ES-I3 (cell line): ENCODE measurements around the gene CHST2.

Experiments
- H3K36me3 ChIP-seq: 2 replicates; pipeline ENCODE4 v1.6.1; 2013; ENCODE audit warnings: mild to moderate bottlenecking, low read length, control low read depth, moderate library complexity; ENCODE audit not compliant: insufficient read depth
- H3K4me1 ChIP-seq: 2 replicates; pipeline ENCODE4 v1.6.1; 2013; ENCODE audit warnings: mild to moderate bottlenecking, control low read depth, low read length; ENCODE audit not compliant: insufficient read depth
- H3K9ac ChIP-seq: 2 replicates; pipeline ENCODE4 v1.6.1; 2013; ENCODE audit warnings: low read depth, mild to moderate bottlenecking, low read length, moderate library complexity
- H3K9me3 ChIP-seq: 2 replicates; pipeline ENCODE4 v1.6.1; 2013; ENCODE audit warnings: mild to moderate bottlenecking, low read length, moderate library complexity; ENCODE audit not compliant: control insufficient read depth, insufficient read depth

The CHST2 gene

DNA sequence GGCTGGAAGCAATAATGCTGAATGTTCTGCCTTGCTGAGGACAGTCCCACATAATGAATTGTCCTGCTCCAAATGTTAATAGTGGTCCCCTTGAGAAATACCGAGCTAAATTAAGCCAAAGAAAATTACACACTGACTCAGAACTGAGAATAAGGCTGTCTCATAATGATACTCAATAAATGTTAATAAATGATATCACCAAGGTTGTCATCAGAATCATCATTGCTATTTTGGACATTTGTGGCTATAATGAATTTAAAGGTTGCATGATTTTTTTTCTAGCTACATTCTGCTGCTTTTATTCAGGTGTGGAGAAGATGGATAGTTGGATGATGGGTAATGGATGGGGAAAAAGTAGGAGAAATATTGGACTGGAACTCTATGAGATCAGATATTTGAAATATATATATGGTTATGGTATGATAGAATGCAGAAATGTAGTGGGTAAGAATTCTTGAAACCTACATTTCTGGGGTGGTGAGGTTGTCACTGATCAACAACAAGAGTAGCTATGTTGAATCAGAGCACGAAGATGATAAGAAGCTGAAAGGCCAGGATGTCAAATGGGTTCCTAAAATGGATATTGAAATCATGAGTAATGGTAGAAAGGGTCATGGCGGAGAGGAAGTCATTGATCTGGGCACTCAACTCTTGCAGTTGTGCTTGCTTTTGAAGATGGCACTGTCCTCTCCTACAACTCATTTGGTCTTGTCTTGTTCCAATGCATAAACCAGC lies 12.8 kb downstream of the CHST2 start:
- Histone ChIP-seq H3K36me3 (no peaks in the 10 kb centered on the region), H3K9me3 (no peaks in the 10 kb centered on the region), H3K4me1 (peaks cover 23% of the 10 kb centered on the region), H3K9ac (no peak overlapping the region)

DNA sequence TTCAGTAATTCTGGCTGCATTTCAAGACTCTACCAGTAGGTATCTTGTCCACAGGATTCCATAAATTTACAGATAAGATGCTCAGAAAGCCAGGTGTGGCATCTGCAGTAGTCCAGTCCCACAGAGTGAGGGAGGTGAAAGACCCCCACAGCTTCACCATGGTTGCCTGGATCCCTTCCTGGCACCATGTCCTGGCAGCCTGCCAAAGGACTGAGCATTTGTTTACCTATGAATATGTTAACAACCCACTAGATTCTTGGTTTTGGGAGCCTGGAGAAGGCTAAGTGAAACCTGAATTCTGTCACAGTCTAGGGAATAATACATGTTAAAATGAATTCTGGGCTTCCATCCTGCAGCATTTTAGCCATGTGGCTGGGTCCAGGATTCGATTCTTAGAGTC lies 14.9 kb downstream of the CHST2 start:
- Histone ChIP-seq H3K9ac (no peak overlapping the region), H3K9me3 (no peaks in the 10 kb centered on the region), H3K36me3 (no peaks in the 10 kb centered on the region), H3K4me1 (peaks cover 29% of the 10 kb centered on the region)

DNA sequence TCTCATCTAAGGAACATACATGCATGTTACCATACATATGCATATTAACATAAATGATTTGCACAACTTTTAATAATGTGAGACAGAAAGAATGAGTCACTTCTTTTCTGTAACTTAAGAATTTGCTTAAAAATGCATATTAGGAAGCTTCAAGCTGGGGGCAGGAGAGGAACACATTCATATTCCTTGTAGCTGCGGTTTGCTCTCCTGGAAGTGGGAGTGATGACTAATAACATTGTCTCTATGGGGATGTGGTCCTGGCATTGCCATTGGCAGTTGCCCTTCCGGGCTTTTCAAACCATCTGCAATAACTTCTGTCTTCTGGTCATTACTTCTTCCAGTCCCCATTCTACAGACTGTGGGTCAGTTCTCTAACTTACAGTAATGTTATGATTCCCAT lies 15.6 kb downstream of the CHST2 start:
- Histone ChIP-seq H3K9ac (no peak overlapping the region), H3K9me3 (no peaks in the 10 kb centered on the region), H3K4me1 (peaks cover 34% of the 10 kb centered on the region), H3K36me3 (no peaks in the 10 kb centered on the region)

DNA sequence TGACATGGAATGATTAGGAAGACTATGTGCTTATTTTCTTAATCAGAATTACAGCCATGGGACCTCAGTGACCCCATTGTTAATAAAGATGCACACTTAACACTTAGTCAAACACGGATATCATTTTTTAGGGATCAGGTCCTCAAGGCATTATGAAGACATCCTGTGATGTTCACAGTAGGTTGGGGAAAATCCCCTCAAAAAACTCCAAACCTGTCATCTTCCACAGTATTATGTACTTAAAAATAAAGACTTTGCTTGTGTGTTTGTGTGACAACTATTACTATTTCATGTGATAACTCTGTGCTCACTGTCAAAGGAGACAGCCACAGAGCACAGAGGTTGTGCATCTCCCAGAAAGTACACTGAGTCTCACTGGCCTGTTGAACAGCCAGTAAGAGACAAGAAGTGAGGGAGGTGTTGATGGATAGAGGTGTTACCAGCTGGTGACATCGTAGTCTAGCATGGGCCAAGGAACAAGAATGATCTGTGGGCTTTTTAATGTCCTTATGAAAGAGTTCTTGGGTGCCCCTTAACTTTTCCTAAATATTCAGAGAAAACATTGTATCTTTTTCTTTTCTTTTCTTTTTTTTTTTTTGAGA lies 18.0 kb downstream of the CHST2 start:
- Histone ChIP-seq H3K4me1 (peaks cover 34% of the 10 kb centered on the region), H3K36me3 (no peaks in the 10 kb centered on the region), H3K9ac (no peak overlapping the region), H3K9me3 (peaks cover 8% of the 10 kb centered on the region; the same call in 1 of the 2 replicates)

DNA sequence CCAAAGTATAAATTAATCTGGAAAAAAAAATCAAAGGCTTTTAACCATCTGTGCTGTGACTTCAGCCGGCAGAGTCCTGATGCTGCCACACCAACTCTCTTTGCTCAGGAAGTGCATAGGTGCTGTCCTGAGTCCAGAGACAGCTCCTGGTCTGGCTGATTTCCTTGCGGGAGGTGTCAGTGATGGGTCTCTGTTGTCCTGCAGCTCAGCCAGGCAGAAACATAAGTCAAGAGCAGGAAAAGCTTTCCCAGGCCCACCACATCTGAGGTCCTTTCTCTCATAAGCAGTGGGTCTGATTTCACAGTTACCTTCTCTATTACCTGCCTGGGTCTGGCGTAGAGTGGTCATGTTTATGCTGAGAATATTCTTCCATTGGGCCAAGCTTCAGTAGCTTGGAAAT lies 19.4 kb downstream of the CHST2 start:
- H3K36me3 ChIP-seq, result no peaks in the 10 kb centered on the region
- peaks cover 32% of the 10 kb centered on the region for H3K4me1 ChIP-seq
- no peak overlapping the region for H3K9ac ChIP-seq
- H3K9me3 ChIP-seq, result peaks cover 8% of the 10 kb centered on the region; the same call in 1 of the 2 replicates

DNA sequence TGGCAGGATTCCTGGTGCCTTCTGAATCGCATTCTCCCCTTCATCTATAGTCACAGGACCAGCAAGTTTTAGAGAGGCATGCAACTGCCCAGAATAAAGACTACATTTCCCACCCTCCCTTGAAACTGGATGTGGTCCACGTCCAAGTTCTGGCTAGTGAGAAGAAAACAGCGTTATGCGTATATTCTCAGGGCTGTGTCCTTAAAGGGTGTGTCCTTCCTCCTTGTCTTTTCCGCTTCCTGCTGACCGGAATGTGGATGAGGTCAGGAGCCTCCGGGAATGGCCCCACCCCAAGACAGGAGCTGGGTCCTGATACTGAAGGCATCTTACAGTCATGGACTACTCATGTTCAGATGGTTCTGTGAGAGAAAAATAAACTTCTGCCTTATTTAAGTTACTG lies 20.2 kb downstream of the CHST2 start:
- Histone ChIP-seq H3K9ac (no peak overlapping the region), H3K9me3 (peaks cover 8% of the 10 kb centered on the region; the same call in 1 of the 2 replicates), H3K36me3 (no peaks in the 10 kb centered on the region), H3K4me1 (peaks cover 27% of the 10 kb centered on the region)

DNA sequence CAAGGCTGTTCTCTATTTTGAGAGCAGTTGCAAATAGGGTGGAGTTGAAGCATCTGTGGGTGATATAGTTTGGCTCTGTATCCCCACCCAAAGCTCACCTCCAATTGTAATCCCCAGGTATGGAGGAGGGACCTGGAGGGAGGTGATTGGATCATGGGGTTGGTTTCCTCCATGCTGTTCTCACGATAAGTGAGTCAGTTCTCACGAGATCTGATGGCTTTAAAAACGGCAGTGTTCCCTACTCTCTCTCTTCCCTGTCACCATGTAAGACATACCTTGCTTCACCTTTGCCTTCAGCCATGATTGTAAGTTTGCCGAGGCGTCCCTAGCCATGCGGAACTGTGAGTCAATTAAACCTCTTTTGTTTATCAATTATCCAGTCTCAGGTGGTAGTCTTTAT lies 21.0 kb downstream of the CHST2 start:
- peaks cover 21% of the 10 kb centered on the region for H3K4me1 ChIP-seq
- H3K9me3 ChIP-seq, result peaks cover 8% of the 10 kb centered on the region; the same call in 1 of the 2 replicates
- H3K9ac ChIP-seq, result no peak overlapping the region
- no peaks in the 10 kb centered on the region for H3K36me3 ChIP-seq

DNA sequence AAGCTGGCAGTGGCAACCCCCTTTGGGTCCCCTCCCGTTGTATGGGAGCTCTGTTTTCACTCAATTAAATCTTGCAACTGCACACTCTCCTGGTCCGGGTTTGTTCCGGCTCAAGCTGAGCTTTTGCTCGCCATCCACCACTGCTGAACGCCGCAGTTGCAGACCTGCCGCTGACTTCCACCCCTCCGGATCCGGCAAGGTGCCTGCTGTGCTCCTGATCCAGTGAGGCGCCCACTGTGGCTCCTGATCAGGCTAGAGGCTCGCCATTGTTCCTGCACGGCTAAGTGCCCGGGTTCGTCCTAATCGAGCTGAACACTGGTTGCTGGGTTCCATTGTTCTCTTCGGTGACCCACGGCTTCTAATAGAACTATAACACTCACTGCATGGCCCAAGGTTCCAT lies 22.8 kb downstream of the CHST2 start:
- H3K4me1 ChIP-seq, result peaks cover 14% of the 10 kb centered on the region

DNA sequence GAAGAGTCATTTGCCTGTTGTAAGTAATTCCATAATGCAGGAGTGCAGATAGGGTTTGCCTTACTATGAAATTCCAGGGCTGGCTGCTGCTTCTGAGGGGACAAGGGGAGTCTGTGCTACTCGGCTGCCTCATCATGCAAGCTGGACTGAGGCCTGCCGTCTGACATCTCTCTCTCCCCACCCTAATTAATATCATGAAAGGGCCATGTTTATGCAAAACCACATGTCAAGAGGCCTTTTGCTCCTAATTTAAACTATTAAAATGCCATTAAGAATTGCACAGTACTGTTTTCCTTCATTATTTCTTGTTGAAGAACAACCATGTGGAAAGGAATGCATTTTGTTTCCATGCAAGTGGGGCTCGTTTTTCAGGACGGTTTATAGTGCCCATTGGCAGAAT lies 26.3 kb downstream of the CHST2 start:
- Histone ChIP-seq H3K9me3 (peaks cover under 1% of the 10 kb centered on the region; the same call in 1 of the 2 replicates), H3K4me1 (peaks cover 3% of the 10 kb centered on the region; the same call in 1 of the 2 replicates), H3K36me3 (no peaks in the 10 kb centered on the region), H3K9ac (no peak overlapping the region)

More for the DNA sequence above, 22.8 kb downstream of the CHST2 start:
- no peak overlapping the region for H3K9ac ChIP-seq
- H3K9me3 ChIP-seq, result peaks cover 8% of the 10 kb centered on the region; the same call in 1 of the 2 replicates
- no peaks in the 10 kb centered on the region for H3K36me3 ChIP-seq

DNA sequence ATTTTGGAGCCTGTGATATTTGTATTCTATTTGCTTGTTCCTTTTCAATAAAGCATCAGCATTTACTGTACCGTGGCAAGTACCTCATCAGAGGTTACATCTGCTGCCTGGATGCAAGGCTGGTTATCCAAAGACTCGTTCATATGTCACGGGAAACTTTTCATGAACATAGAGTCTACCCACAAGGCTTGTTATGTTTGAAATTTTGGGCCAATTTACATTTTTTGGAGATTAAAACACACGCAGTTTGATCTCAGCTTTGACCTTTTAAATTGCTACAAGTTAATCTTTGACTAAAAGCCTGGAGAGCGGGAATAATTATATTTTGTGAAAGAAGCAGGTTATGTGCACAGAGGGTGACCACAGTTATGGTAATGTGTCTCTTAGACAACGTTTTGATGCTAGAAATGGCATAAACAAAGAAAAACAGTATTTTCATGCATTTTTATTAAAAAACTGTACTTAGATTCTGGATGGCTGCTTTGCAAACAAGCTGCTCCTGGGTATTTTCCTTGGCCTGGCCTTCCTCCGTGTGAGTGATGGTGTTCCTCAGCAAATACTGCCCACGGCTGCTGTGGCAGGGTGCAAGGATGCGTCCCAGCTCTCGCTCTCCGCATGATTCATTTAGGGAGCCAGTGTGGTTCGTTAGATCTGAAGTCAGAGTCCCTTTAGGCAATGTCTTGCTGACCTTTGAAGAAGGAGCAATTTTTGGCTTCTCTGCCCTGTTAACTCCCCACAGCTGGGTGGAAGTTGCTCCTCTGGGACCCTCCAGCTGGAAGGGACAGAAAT lies 27.1 kb downstream of the CHST2 start:
- Histone ChIP-seq H3K9me3 (no peaks in the 10 kb centered on the region), H3K36me3 (no peaks in the 10 kb centered on the region), H3K9ac (no peak overlapping the region), H3K4me1 (peaks cover 3% of the 10 kb centered on the region; the same call in 1 of the 2 replicates)

DNA sequence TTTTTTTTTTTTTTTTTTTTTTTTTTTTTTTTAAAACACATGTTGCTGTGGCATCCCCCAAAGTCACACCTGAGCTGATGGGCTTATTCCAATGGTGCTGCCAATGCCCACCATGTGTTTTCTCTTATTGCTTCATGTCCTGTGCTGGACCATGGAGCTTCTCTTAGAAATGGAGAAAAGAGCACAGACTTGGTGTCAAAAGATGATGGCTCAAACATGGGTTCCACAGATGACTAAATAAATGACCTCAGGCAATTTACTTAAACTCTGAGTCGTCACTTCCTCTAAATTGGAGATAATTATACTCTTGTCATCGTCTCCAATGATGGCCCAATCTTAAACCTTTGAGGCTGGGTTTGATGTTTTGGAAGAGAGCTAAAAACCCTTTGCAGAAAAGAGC lies 28.1 kb downstream of the CHST2 start:
- Histone ChIP-seq H3K4me1 (peaks cover 3% of the 10 kb centered on the region; the same call in 1 of the 2 replicates), H3K36me3 (no peaks in the 10 kb centered on the region), H3K9ac (no peak overlapping the region), H3K9me3 (no peaks in the 10 kb centered on the region)

DNA sequence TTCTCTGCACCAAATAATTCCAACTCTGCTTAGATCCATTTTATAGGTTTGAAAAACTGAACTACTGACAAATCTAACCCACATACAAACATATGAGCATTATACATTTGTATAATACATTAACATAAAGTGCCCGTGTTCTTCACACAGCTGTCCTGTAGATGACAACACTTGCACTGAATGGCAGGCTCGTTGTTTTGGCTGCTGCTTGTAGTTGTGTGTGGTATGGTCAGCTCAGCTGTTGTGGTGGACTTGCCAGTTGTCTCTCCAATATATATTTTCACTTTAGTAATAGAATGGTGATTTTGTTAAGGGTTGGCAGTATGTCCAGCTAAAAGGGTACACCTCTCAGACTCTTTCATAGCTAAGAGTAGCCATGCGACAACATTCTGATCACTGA lies 30.5 kb downstream of the CHST2 start:
- H3K4me1 ChIP-seq, result no peaks in the 10 kb centered on the region
- H3K36me3 ChIP-seq, result no peaks in the 10 kb centered on the region
- no peak overlapping the region for H3K9ac ChIP-seq
- H3K9me3 ChIP-seq, result no peaks in the 10 kb centered on the region

DNA sequence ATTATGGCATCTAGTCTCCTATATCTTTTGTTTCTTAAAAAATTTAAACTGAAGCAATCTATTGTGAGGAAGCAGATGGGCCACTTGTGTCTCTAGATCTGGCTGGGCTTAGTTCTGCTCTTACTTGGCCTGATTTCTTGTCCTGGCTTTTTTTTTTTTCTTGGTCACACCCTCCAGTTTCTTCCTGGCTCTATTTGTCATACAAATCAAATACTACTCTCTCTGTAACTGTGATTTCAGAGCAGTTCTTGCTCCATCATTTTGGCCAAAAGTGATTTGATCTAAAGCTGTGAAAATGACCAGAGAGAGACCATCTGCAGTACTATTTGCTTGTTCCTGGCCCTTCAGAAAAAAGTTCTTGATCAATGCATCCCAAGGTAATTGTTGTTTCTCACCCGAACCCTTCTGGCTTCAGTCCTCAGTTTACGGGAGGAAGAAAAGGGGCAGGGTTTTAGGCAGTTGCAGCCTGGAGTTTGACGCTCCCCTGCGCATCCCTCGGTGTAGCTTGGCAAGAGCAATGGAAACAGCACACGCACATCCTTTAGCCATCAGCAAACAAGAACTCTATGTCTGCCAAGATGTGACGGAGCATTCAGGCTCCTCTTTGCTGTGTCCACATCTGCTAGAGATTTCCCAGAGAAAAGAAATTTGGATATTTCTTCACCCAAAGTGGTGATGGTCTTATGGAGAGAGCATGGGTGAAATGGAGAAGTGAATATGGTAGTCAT lies 31.6 kb downstream of the CHST2 start:
- H3K36me3 ChIP-seq, result no peaks in the 10 kb centered on the region
- H3K9me3 ChIP-seq, result no peaks in the 10 kb centered on the region
- no peak overlapping the region for H3K9ac ChIP-seq
- H3K4me1 ChIP-seq, result no peaks in the 10 kb centered on the region

DNA sequence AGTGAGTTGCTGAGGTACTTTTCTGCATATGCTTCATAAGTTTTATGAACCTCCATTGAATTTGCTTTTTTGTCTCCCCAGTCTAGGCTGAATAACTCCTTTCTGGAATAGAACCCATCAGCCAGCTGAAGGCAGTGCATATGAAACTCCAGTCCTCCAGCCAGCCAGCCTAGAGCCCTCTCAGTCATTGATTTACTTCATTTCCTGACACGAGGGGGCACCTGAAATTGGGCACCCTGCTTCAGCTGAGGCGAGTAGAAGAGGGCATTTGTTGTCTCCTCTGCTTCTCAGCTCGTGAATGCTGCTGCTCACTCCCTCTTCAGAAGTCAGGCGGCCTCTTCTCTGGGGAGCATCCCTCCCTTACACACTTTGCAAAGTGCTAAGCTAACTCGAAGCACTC lies 32.5 kb downstream of the CHST2 start:
- Histone ChIP-seq H3K9ac (no peak overlapping the region), H3K36me3 (no peaks in the 10 kb centered on the region), H3K4me1 (no peaks in the 10 kb centered on the region), H3K9me3 (no peaks in the 10 kb centered on the region)
